ENCODE results near the gene ADAM12. TPM values are rescaled to one million over a fixed set of nuclear protein-coding genes. Genes with fewer than 3 reads are reported as not detected.

Gene ADAM12
- total RNA-seq, 1 donor from 2014 or later: 18.4 TPM

DNA sequence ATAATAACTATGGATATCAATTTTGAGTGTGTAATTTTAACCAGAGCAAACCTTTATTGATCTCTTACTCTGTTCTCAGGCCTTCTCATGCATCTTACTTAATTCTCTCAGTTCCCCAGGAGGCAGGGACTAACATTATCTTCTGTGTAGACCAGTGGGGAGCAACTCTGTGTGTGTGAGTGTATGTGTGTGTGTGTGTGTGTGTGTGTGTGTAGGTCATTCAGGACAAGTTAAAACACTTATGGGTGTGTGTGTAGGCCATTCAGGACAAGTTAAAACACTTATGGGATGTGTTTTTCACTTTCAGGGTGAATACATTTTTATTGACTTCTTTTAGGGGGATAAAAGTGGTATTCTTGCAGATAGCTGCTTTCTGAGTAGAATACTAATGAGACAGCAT is 145.0 kb downstream of the ADAM12 start:
- H3K4me1 Mint-ChIP-seq (ENCODE audit: low read depth, unreplicated experiment): peaks cover 19% of the 10 kb centered on the region
- H3K4me3 Mint-ChIP-seq (ENCODE audit: unreplicated experiment): no peak overlapping the region
- H3K27me3 Mint-ChIP-seq (ENCODE audit: unreplicated experiment): peaks cover 4% of the 10 kb centered on the region
- H3K36me3 Mint-ChIP-seq (ENCODE audit: unreplicated experiment): no peaks in the 10 kb centered on the region
- no peak for DNase-seq
- H3K27ac Mint-ChIP-seq (ENCODE audit: unreplicated experiment): no peak overlapping the region
- TF ChIP-seq, protein P1, sequence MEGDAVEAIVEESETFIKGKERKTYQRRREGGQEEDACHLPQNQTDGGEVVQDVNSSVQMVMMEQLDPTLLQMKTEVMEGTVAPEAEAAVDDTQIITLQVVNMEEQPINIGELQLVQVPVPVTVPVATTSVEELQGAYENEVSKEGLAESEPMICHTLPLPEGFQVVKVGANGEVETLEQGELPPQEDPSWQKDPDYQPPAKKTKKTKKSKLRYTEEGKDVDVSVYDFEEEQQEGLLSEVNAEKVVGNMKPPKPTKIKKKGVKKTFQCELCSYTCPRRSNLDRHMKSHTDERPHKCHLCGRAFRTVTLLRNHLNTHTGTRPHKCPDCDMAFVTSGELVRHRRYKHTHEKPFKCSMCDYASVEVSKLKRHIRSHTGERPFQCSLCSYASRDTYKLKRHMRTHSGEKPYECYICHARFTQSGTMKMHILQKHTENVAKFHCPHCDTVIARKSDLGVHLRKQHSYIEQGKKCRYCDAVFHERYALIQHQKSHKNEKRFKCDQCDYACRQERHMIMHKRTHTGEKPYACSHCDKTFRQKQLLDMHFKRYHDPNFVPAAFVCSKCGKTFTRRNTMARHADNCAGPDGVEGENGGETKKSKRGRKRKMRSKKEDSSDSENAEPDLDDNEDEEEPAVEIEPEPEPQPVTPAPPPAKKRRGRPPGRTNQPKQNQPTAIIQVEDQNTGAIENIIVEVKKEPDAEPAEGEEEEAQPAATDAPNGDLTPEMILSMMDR (IDR thresholded peaks at IDR 0.05; ENCODE audit: partially characterized antibody, unreplicated experiment): no peak
- peaks cover 4% of the 10 kb centered on the region for H3K9me3 Mint-ChIP-seq (ENCODE audit: unreplicated experiment)

DNA sequence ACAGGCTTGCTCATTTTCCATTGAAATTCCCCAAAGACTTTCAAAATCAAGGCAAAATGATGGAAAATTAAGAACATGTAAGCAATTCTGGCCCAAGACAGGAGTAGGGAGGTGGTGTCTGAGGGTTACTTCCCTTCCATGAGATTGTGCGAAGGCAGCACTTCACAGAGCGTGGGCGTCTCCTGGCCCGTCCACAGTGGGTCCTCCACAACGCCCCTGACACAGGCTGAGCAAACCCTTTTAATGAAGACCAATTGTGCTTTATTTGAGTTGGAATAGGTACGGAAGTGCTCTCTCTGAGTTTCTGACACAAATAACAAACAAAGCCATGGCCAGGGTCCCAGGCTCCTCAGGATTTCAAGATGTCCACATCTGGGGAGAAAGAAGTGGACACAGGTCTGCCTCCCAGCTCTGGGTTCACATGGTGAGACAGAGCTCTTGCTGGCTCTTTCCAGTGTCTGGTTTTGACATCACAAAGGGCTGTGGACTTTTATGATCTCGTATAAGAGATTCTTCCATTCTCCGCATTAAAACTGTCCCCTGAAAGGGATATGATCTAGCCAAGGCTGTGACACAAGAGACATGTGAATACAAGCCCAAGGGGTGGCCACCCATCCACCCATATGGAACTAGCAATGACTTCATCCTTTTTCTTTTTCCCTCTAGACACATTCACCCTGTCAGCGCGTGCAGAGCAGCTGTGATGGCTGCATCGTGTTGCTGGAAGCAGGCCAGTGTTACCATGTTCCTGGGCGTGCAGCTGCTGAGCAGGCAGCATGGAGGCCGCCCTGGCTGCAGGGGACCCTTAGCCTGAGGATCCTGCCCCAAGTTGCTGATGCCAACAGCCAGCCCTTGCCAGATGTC is 145.6 kb downstream of the ADAM12 start:
- H3K9me3 Mint-ChIP-seq (ENCODE audit: unreplicated experiment): peaks cover 4% of the 10 kb centered on the region
- H3K27ac Mint-ChIP-seq (ENCODE audit: unreplicated experiment): no peak overlapping the region
- no peaks in the 10 kb centered on the region for H3K27me3 Mint-ChIP-seq (ENCODE audit: unreplicated experiment)
- TF ChIP-seq, protein P1 (IDR thresholded peaks at IDR 0.05; ENCODE audit: partially characterized antibody, unreplicated experiment): no peak
- H3K36me3 Mint-ChIP-seq (ENCODE audit: unreplicated experiment): no peaks in the 10 kb centered on the region
- no peak overlapping the region for H3K4me3 Mint-ChIP-seq (ENCODE audit: unreplicated experiment)
- peaks cover 19% of the 10 kb centered on the region for H3K4me1 Mint-ChIP-seq (ENCODE audit: low read depth, unreplicated experiment)
- peak; percentile 57 for DNase-seq

DNA sequence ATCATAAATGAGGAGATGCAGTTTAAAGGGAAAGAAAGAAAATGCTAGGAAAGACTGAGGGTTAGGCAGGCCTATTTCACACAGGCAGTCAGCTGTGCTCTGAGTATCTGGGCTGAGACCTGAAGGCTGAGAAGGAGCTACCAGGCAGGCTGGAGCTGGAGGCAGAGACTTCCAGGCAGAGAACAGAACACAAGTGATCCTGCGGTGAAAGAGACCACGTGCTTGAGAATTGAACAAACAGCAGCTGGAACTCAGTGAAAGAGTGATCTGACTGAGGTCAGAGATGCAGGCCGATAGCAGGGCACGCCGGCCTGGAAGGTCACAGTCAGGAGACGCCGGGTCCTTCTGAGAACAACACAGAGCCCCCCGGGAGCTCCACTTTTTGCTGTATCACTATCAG is 147.8 kb downstream of the ADAM12 start:
- no peaks in the 10 kb centered on the region for H3K36me3 Mint-ChIP-seq (ENCODE audit: unreplicated experiment)
- TF ChIP-seq, protein P1 (IDR thresholded peaks at IDR 0.05; ENCODE audit: partially characterized antibody, unreplicated experiment): no peak
- H3K27me3 Mint-ChIP-seq (ENCODE audit: unreplicated experiment): no peaks in the 10 kb centered on the region
- H3K9me3 Mint-ChIP-seq (ENCODE audit: unreplicated experiment): peaks cover 4% of the 10 kb centered on the region
- no peak overlapping the region for H3K4me3 Mint-ChIP-seq (ENCODE audit: unreplicated experiment)
- peaks cover 19% of the 10 kb centered on the region for H3K4me1 Mint-ChIP-seq (ENCODE audit: low read depth, unreplicated experiment)
- DNase-seq: no peak
- H3K27ac Mint-ChIP-seq (ENCODE audit: unreplicated experiment): peak overlapping the region; percentile 53

DNA sequence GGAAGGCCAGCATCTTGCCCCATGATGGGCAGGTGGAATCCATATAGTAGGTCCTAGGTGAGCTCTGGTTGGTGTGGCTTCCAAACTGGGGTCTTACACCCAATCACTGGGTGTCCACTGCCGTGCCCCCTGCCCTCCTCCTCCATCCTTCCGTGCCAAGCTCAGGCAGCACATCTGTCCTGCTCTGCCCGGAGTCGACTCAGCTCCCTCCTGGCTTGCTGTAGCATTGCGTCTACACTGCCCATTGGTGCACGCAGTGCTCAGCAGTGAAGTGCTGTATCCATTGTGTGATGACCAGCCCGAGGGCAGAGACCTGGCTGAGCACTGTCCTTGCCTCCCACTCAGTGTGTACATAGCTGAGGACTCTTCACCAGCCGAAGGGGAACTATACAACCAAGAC is 148.4 kb downstream of the ADAM12 start:
- no peak overlapping the region for H3K27ac Mint-ChIP-seq (ENCODE audit: unreplicated experiment)
- TF ChIP-seq, protein P1 (IDR thresholded peaks at IDR 0.05; ENCODE audit: partially characterized antibody, unreplicated experiment): no peak
- no peak overlapping the region for H3K4me3 Mint-ChIP-seq (ENCODE audit: unreplicated experiment)
- peaks cover 4% of the 10 kb centered on the region for H3K9me3 Mint-ChIP-seq (ENCODE audit: unreplicated experiment)
- H3K4me1 Mint-ChIP-seq (ENCODE audit: low read depth, unreplicated experiment): peaks cover 19% of the 10 kb centered on the region
- DNase-seq: no peak
- no peaks in the 10 kb centered on the region for H3K27me3 Mint-ChIP-seq (ENCODE audit: unreplicated experiment)
- no peaks in the 10 kb centered on the region for H3K36me3 Mint-ChIP-seq (ENCODE audit: unreplicated experiment)

All from glutamatergic neuron (in vitro differentiated cells).